AG04449 (cell line): ENCODE measurements around the gene ERG.

ENCODE experiments used
- CTCF ChIA-PET: fragments of 350-600 bp; formaldehyde crosslinking; extraction: SDS; loops from one replicate; lab custom pipeline; 2021; ENCODE audit warnings: antibody characterized with exemption; lab: Yijun Ruan, JAX
- POLR2A ChIA-PET: fragments of 400-600, 350-600 bp; formaldehyde crosslinking; extraction: SDS; loops from one replicate; lab custom pipeline; 2020; ENCODE audit warnings: antibody characterized with exemption, inconsistent platforms; lab: Yijun Ruan, JAX
- DNase-seq: peaks from one replicate; pipeline ENCODE4 v3.0.0-alpha.2; 2010; ENCODE audit warnings: low read depth, low spot score
- H3K4me3 ChIP-seq: 2 replicates; pipeline ENCODE4 v1.5.1; 2011; ENCODE audit warnings: low read depth, mild to moderate bottlenecking, control low read depth, low read length
- TF ChIP-seq, protein P1 (sequence below): IDR thresholded peaks from one replicate; pipeline ENCODE4 v1.5.1; 2011; ENCODE audit warnings: mild to moderate bottlenecking, moderate library complexity, low read length, control low read depth, inconsistent platforms; ENCODE audit not compliant: insufficient read depth; ENCODE audit errors: missing control alignments

Gene ERG

GRCh38 chr21:38422082-38422481, 76.2 kb downstream of the ERG start:
- no peak overlapping the region for H3K4me3 ChIP-seq
- TF ChIP-seq, protein P1, sequence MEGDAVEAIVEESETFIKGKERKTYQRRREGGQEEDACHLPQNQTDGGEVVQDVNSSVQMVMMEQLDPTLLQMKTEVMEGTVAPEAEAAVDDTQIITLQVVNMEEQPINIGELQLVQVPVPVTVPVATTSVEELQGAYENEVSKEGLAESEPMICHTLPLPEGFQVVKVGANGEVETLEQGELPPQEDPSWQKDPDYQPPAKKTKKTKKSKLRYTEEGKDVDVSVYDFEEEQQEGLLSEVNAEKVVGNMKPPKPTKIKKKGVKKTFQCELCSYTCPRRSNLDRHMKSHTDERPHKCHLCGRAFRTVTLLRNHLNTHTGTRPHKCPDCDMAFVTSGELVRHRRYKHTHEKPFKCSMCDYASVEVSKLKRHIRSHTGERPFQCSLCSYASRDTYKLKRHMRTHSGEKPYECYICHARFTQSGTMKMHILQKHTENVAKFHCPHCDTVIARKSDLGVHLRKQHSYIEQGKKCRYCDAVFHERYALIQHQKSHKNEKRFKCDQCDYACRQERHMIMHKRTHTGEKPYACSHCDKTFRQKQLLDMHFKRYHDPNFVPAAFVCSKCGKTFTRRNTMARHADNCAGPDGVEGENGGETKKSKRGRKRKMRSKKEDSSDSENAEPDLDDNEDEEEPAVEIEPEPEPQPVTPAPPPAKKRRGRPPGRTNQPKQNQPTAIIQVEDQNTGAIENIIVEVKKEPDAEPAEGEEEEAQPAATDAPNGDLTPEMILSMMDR: no peak
- ChIA-PET CTCF (interaction anchor here (1.3 kb wide), 1 partner anchor 9 kb away, joined by 5 read pairs; no protein-coding TSS in a partner anchor), POLR2A (no interaction called here)
- DNase-seq: no peak

DNA sequence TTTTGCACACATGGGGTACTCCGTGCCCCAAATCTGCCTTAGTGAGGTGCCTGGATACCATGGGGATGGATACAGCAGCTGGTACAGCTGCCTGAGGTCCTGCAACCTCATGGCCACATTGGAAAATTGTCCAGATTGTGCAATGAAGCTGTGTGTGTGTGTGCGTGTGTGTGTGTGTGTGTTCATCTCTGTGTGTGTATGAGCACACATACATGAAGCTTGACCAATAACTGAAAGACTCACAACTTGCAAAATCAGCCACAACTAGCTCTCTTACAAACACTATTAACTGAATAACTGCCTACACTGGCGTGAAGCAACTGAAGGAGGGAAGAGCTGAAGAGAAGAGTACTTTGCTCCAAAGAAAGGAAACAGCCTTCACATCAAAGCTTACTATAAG, 78.1 kb downstream of the ERG start:
- DNase-seq: no peak
- TF ChIP-seq, protein P1: no peak
- ChIA-PET CTCF (interaction anchor here (0.9 kb wide), 1 partner anchor 85 kb away, joined by 3 read pairs; no protein-coding TSS in a partner anchor), POLR2A (no interaction called here)
- H3K4me3 ChIP-seq: no peak overlapping the region

DNA sequence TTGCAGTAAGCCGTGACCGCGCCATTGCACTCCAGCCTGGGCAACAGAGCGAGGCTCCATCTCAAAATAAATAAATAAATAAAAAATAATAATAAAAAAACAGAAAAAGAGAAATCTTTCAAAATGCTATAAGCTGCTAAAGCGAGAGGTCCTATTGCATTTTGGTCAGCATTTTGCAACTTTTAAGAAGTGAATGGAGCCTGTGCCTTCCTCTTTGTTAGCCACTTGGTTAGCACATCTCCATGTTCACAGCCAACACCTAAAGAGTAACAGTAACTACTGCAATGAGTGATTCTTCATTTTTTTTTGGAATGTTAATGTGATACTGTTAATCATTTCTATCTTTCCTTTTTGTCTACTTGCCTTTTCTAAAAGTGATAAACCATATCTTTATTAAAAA, 80.6 kb downstream of the ERG start:
- DNase-seq: no peak
- CTCF ChIA-PET: no interaction called here
- POLR2A ChIA-PET: no interaction called here
- TF ChIP-seq, protein P1: no peak
- H3K4me3 ChIP-seq: no peak overlapping the region

DNA sequence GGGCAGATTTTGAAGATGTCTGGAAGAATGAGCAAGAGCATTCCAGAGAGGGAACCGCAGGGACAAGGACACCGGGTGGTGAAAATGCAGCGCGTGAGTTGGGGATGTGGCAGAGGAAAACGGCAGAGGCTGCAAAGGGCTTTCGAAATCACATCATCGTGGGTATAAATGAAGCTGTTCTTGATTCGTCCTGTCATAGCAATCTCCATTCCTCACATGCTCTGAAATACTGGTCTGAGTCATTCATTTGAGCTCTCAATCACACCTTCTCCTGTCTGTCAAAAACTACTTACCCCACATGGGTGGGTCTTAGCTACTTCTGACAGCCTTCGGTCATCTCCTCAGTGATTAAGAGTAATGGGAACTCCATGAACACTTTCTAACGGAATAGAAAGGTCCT, 81.5 kb downstream of the ERG start:
- no peak overlapping the region for H3K4me3 ChIP-seq
- TF ChIP-seq, protein P1: no peak
- CTCF ChIA-PET: no interaction called here
- POLR2A ChIA-PET: no interaction called here
- no peak for DNase-seq

GRCh38 chr21:38413958-38414548, 84.2 kb downstream of the ERG start:
- TF ChIP-seq, protein P1: no peak
- H3K4me3 ChIP-seq: no peak overlapping the region
- ChIA-PET CTCF (no interaction called here), POLR2A (no interaction called here)
- no peak for DNase-seq

DNA sequence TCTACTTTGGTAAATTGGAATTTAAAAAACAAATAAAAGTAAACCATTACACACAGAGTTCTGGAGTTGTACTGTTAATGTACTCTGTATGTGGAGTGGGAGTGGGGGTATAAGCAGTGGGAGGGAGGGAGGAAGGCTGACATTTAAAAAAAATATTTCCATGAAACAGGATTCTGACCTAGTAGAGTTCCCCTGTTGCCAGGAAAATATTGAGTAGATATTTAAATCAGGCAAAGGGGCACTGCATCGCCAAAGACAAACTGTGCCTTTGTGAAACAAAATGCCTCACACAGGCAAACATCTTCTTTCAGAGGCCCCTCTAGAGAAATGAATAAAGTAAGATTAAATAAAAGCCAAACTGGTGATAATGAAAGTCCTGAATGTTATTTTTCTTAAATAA, 87.8 kb downstream of the ERG start:
- H3K4me3 ChIP-seq: no peak overlapping the region
- DNase-seq: no peak
- POLR2A ChIA-PET: no interaction called here
- CTCF ChIA-PET: no interaction called here
- TF ChIP-seq, protein P1: no peak
